GM21717 (cell line): ENCODE measurements around the gene SUMF1.

ENCODE experiments used
- ATAC-seq: cut with Tn5 transposase; IDR thresholded peaks from one replicate; pipeline ENCODE4 v1.9.1; 2021; ENCODE audit warnings: mild to moderate bottlenecking, moderate library complexity; ENCODE audit not compliant: unreplicated experiment

The SUMF1 gene

DNA sequence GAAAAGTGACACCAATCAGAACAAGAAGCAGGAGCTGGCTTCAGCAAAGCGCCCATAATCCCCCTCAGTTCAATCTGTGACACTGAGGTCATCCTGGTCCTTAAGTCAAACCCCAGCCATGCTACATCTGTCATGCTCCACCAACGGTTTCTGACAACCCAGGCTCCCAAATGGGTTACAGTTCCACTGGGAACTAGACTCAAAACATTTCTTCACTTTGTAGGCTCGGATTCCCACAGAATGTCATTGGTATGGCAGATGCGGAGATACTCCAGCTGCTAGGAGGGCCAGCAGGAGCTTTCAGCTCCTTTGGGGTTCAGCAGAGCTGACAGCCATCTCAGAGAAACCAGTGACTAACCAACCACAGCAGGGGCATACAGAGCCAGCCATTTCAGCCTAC is 48.9 kb downstream of the SUMF1 start:
- ATAC-seq = no peak

DNA sequence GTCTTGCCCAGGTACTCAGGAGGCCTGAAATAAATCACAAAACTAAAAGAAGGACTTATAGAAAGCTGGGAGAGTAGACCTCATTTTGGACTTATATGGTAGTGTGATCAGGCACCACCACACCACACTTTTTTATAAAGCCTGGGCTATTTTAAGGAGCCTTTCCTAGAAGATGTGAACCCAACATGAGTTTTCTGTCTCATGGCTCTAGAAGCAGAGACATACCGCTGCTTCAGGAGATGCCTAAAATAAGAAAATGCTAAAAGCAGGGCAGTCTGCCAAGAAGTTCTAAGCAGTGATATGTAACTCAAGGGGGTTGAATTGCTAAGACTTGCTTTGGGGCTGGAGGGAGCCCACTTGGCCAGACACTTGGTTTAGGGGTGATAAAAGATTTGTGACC is 49.6 kb downstream of the SUMF1 start:
- no peak for ATAC-seq

- ATAC-seq = no peak
Observed at GRCh38 chr3:4416961-4417360, 50.1 kb downstream of the SUMF1 start.

- no peak for ATAC-seq
Observed at GRCh38 chr3:4416427-4416945, 50.6 kb downstream of the SUMF1 start.

DNA sequence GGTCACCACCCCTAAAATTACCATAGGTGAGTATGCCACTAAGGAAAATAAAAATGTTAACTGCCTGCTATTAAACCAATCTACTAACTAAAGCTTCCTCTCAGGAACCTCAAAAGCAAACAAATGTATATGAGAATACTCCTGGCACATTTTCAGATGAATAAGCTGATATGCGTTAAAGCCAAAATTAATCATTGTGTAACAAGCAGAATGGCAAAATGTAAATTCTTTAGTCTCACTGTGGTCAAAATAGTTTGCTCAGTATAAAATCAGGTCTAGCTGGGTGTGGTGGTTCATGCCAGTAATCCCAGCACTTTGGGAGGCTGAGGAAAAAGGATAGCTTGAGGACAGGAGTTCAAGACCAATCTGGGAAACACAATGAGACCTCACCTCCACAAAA is 53.6 kb downstream of the SUMF1 start:
- no peak for ATAC-seq

- ATAC-seq = no peak
Observed at GRCh38 chr3:4411833-4412232, 55.2 kb downstream of the SUMF1 start.

- no peak for ATAC-seq
Observed at GRCh38 chr3:4411236-4411635, 55.8 kb downstream of the SUMF1 start.

GRCh38 chr3:4410606-4411005 is 56.5 kb downstream of the SUMF1 start:
- ATAC-seq = no peak

DNA sequence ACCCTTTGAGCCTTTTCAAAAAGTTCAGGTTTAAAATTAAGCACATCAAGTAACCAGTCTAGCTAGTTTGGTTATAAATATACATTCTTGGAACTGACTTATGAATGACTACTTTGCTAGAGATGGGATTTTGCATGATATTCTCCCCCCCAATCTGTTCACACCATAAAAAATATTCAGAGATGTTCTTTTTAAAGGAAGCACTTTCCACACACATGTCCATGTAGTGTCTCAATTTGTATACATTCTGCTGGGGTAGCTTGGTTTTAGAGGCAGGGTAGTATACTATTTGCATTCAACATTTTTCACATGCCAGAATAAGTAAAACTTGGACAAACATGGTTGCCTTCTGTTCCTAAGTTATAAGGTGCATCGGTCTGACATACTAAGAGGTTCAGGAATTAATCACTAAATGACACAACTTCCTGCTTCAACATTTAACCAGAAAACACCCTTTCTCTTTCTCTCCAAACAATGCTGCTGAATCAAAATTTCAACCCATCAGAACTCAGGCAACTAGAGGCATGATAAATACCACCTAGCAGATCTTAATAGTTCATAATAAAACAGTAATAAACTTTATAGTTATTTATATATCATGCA is 57.0 kb downstream of the SUMF1 start:
- ATAC-seq = peak; percentile 44

GRCh38 chr3:4409415-4409814 is 57.7 kb downstream of the SUMF1 start:
- ATAC-seq = no peak

- no peak for ATAC-seq
Observed at GRCh38 chr3:4408958-4409357, 58.1 kb downstream of the SUMF1 start.

DNA sequence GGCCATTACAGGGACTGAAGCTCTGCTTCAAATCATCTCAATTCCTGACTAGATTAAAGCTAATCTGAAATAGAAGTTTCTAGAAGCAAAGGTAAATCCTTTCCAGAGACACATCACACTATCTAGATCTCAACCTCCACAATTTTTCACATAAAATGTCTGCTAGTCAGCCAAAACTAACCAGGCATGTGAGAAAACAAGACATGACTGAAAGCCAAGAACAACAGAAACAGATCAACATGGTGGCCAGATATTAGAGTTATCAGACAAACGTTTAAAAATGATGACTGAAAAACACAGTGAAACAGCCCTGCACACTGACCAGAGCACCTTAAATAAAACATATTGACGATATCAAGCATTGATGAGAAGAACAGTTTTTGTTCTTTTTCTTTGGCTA is 59.1 kb downstream of the SUMF1 start:
- ATAC-seq = no peak

- ATAC-seq = peak; percentile 56
Observed at GRCh38 chr3:4406746-4407568, 60.1 kb downstream of the SUMF1 start.

DNA sequence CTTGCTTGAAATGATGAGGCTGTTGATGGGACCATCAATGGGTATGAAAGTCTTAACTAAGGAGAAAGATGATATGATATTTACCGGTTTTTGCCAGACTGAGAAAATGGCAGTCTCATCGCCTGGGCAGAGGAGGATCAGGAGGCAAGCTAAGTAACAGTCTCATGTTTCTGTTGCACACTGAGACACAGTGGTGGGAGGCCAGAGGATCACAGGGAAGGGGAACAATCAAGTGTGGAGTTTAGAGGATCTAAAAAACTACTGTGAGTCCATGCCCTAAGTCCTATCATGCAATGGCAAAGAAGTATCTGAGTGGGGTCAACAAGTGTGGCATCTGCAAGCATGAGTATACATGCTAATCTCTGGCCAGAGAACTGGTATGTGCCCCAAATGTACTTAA is 62.2 kb downstream of the SUMF1 start:
- no peak for ATAC-seq

DNA sequence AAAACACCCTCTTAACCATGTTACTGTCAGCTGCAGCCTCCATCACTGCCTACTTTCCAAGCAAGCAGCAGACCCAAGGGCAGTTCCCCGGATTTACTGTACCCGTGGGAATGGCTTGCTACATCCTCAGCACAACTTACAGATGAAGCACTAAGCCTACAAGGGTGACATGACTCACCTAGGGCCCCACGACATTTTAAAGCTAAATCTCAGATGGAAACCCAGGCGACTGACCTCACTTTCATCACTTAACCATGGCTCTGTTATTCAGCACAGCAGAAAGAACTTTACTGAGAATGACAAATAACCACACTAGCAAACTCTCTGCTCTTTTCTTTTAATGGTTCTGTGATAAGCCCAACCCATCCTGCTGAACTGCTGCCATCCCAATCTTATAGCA is 65.6 kb downstream of the SUMF1 start:
- no peak for ATAC-seq

GRCh38 chr3:4399476-4399875 is 67.6 kb downstream of the SUMF1 start:
- no peak for ATAC-seq

- ATAC-seq = no peak
Observed at GRCh38 chr3:4398941-4399245, 68.2 kb downstream of the SUMF1 start.

- ATAC-seq = no peak
Observed at GRCh38 chr3:4398120-4398940, 68.7 kb downstream of the SUMF1 start.

GRCh38 chr3:4397466-4397865 is 69.6 kb downstream of the SUMF1 start:
- no peak for ATAC-seq

DNA sequence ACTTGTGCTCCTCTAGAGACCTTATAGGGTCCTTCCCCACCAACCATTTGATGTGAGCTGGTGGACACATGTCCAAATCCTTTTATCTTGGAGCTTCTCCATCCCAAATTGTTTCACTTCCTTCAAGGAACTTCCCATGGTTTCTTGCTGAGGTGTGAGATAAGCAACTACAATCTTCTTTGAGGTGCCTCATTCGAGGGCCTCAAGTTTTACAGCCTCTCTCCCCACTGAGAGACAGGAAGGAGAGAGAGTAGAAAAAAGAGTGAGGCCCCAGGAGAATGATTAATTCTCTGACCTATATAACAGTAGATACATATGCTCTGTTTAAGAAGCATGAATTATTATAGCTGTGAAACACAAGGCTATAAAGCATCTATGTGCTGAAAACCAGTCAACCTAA is 70.5 kb downstream of the SUMF1 start:
- no peak for ATAC-seq

- no peak for ATAC-seq
Observed at GRCh38 chr3:4396006-4396405, 71.1 kb downstream of the SUMF1 start.

DNA sequence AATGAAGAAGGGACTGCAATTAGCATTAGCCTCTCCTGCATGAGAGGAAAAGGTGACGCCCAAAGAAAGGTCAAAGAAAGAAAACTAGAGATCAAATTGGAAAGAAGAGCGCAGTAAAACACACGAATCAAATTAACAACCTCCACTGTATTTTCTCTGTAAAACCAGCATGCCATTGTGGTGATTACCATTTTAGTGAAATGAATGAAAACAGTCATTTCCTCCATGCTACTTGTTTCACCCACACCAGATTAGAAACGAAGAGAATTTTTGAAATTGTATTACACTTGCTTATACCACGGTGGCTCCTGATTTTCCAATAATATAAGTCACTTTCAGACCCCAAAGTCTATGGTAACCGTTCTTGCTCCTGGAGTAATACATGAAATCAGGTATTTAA is 71.6 kb downstream of the SUMF1 start:
- no peak for ATAC-seq
